ENCODE results near the gene F12. TPM values are rescaled to one million over a fixed set of nuclear protein-coding genes. Genes with fewer than 3 reads are reported as not detected.

Gene F12
- total RNA-seq, 1 experiment from 2014 or later: not detected

DNA sequence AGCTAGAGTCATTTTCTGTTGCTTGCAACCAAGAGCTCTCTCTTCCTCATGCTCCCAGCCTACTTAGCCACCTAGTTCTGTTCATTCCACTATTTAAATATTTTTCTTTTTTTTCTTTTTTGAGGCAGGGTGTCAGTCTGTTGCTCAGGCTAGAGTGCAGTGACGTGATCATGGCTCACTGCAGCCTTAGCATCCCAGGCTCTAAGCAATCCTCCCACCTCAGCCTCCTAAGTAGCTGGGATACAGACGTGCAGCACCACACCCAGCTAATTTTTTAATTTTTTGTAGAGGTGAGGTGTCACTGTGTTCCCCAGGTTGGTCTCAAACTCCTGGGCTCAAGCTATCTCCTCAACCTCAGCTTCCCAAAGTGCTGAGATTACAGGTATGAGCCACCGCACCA, 5.1 kb upstream of the F12 start:
- TF ChIP-seq CTCF (conservative IDR thresholded peaks at IDR 0.05; ENCODE audit: low read depth, low read length): no peak
- TF ChIP-seq EZH2 (IDR thresholded peaks at IDR 0.05; ENCODE audit: borderline replicate concordance, low read depth, low read length, poor library complexity, severe bottlenecking): no peak
- no peaks in the 10 kb centered on the region for H3K27me3 ChIP-seq (replicated peaks; ENCODE audit: insufficient read depth, low read depth, low read length, poor library complexity)
- BruUV-seq (replicated peaks): no TSS peak
- intact Hi-C loops (cut with micrococcal nuclease; ENCODE audit: unreplicated experiment): no loop called here
- ChIA-PET CTCF (interaction anchor here (0.6 kb wide), 1 partner anchor 183 kb away, joined by 3 read pairs; no protein-coding TSS in a partner anchor), POLR2A (ENCODE audit: low non-redundant PET) (no interaction called here)
- H3K9me3 ChIP-seq (ENCODE audit: low read depth, low read length, poor library complexity, severe bottlenecking): no peaks in the 10 kb centered on the region
- no peak overlapping the region for H3K4me3 ChIP-seq (ENCODE audit: low read depth, low read length, poor library complexity, severe bottlenecking)
- DNase-seq (ENCODE audit: low spot score): no peak
- H3K27ac ChIP-seq (ENCODE audit: low read depth, low read length, poor library complexity, severe bottlenecking): no peak overlapping the region
- H3K36me3 ChIP-seq (ENCODE audit: insufficient read depth, low read length, poor library complexity, severe bottlenecking): no peaks in the 10 kb centered on the region
- no peaks in the 10 kb centered on the region for H3K4me1 ChIP-seq (ENCODE audit: insufficient read depth, low read length, poor library complexity, severe bottlenecking)

GRCh38 chr5:177412603-177413233, 3.4 kb upstream of the F12 start:
- Histone ChIP-seq H3K4me1 (ENCODE audit: insufficient read depth, low read length, poor library complexity, severe bottlenecking) (no peaks in the 10 kb centered on the region), H3K4me3 (ENCODE audit: low read depth, low read length, poor library complexity, severe bottlenecking) (no peak overlapping the region), H3K36me3 (ENCODE audit: insufficient read depth, low read length, poor library complexity, severe bottlenecking) (no peaks in the 10 kb centered on the region), H3K9me3 (ENCODE audit: low read depth, low read length, poor library complexity, severe bottlenecking) (no peaks in the 10 kb centered on the region), H3K27ac (ENCODE audit: low read depth, low read length, poor library complexity, severe bottlenecking) (no peak overlapping the region), H3K27me3 (replicated peaks; ENCODE audit: insufficient read depth, low read depth, low read length, poor library complexity) (no peaks in the 10 kb centered on the region)
- TF ChIP-seq EZH2 (IDR thresholded peaks at IDR 0.05; ENCODE audit: borderline replicate concordance, low read depth, low read length, poor library complexity, severe bottlenecking) (no peak), CTCF (conservative IDR thresholded peaks at IDR 0.05; ENCODE audit: low read depth, low read length) (no peak)
- intact Hi-C loops (cut with micrococcal nuclease; ENCODE audit: unreplicated experiment): no loop called here
- ChIA-PET POLR2A (ENCODE audit: low non-redundant PET) (no interaction called here), CTCF (no interaction called here)
- DNase-seq (ENCODE audit: low spot score): no peak
- BruUV-seq (replicated peaks): no TSS peak

DNA sequence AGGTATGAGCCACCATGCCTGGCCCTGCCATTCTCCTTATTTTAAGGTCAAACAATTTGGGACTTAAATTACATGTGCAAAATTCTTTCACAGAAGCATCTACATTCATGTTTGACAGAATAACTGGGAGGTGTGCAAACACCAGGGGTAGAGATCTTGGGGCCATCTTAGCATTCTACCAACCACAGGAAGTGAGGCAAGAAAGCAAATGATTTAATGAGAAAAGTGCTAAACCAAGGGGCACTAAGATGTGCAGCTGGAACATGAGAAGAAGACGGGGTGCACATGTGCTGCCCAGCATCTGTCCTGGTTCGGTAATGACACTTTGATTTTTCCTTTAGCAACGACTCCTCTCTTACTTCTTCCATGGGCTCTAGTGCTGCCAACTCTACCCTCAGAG, 1.2 kb upstream of the F12 start:
- POLR2A ChIA-PET (ENCODE audit: low non-redundant PET): no interaction called here

More for the DNA sequence above, 1.2 kb upstream of the F12 start:
- no peaks in the 10 kb centered on the region for H3K9me3 ChIP-seq (ENCODE audit: low read depth, low read length, poor library complexity, severe bottlenecking)
- DNase-seq (ENCODE audit: low spot score): no peak
- no peak overlapping the region for H3K4me3 ChIP-seq (ENCODE audit: low read depth, low read length, poor library complexity, severe bottlenecking)
- H3K36me3 ChIP-seq (ENCODE audit: insufficient read depth, low read length, poor library complexity, severe bottlenecking): no peaks in the 10 kb centered on the region
- H3K27ac ChIP-seq (ENCODE audit: low read depth, low read length, poor library complexity, severe bottlenecking): no peak overlapping the region
- TF ChIP-seq CTCF (conservative IDR thresholded peaks at IDR 0.05; ENCODE audit: low read depth, low read length) (no peak), EZH2 (IDR thresholded peaks at IDR 0.05; ENCODE audit: borderline replicate concordance, low read depth, low read length, poor library complexity, severe bottlenecking) (no peak)
- no peaks in the 10 kb centered on the region for H3K27me3 ChIP-seq (replicated peaks; ENCODE audit: insufficient read depth, low read depth, low read length, poor library complexity)
- BruUV-seq (replicated peaks): no TSS peak
- no peaks in the 10 kb centered on the region for H3K4me1 ChIP-seq (ENCODE audit: insufficient read depth, low read length, poor library complexity, severe bottlenecking)
- intact Hi-C loops (cut with micrococcal nuclease; ENCODE audit: unreplicated experiment): no loop called here
- CTCF ChIA-PET: no interaction called here

Data from A673 (cell line).